Islet precursor cell (in vitro differentiated cells): ENCODE measurements around the gene LDB3.
"Not testable (repeated sequence)": the region's sequence is repeated elsewhere in the genome, so short reads cannot be mapped to it uniquely, and the experiment has no call there.

Experiments used
- DNase-seq: peaks from one replicate; pipeline ENCODE4 v3.0.0-alpha.2; 2018

Gene LDB3

DNA sequence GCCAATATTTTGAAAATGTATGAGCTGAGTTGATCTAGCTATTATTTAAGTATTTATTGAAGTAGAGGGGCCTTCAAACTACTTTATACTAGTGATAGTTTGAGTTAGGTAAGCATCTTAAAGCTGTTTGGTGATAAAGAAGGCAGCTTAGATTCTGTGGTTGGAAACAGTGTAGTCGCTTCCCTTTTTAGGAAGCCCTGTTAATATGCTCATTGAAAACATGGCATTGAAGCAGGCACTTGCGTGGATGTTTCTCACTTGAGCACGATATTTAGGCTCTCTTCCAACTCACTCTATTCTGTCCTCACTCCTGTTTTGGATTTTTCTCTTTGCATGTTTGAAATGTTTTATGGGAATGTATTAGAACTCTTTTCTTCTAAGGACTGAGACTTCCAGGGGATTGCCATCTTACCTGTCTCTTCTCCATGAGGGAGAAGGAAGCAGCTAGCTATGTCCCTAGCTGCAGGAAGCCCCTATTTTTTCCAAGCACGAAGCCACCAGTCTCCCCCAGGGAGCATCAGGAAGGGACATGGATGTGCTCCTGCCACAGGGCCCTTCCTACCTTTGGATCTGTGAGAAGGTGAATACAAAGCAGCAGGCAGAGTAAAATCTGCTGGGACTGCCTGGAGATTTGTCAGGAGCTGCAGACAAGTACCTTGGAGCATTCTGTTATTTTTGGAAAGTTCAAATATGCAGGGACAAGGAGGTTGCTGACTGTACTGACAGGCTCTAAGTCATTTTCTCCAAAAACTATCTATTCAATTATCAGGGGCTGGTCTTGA is 66.1 kb downstream of the LDB3 start:
- no peak for DNase-seq

- DNase-seq, result not testable (repeated sequence)
Observed at GRCh38 chr10:86735278-86735677, 67.0 kb downstream of the LDB3 start.

DNA sequence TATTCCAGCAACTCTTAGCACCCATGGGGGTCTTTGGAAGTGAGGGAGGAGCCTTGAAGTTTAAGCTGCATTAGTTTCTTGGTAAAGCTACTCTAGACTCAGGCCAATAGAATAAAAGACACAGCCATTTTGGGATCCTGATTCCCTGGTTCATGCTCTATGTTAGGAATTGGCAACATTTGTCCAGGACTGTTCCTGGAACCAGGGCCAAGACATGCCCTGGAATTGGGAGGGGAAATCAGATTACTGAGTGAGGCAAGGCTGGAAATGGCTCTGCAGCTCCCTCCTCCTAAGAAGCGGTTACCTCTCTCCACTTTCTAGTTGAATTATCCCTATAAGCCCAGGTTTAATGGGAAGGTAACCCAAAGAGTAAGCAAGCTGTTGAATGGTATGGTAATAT is 73.9 kb downstream of the LDB3 start:
- no peak for DNase-seq

GRCh38 chr10:86744067-86744725 is 75.9 kb downstream of the LDB3 start:
- DNase-seq, result no peak

DNA sequence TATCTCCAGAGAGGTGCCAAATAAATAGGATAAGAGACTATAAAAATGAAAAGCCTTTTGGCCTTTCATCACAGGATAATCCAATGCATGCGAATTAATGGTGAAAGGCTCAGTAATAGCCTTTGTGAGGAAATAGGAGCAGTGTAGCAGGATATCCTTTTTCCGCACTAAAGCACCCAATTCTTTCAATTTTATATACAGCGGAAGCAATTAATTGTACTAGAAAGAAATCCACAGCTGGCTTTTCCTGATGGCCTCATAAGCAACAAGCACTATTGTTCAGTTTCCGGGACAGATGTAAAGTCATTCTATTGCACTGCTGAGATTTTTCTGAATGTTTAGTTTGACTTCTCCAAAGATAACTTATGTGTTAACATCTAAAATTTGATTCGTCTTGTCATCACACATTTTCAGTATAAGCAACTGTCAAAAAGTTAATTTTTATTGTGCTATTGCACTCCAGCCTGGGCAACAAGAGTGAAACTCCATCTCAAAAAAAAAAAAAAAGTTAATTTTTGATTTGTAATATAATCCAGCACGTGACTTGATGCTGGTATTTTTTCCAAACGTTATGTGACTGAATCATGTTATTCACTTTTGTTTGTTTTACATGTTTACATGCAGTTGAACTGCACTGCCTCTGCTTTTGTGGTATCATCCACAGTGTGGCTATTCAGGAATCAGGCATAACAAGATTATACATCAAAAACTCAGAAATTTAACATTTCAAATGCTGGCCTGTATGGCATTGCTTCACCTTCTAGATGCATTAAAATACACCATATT is 79.7 kb downstream of the LDB3 start:
- DNase-seq, result no peak

DNA sequence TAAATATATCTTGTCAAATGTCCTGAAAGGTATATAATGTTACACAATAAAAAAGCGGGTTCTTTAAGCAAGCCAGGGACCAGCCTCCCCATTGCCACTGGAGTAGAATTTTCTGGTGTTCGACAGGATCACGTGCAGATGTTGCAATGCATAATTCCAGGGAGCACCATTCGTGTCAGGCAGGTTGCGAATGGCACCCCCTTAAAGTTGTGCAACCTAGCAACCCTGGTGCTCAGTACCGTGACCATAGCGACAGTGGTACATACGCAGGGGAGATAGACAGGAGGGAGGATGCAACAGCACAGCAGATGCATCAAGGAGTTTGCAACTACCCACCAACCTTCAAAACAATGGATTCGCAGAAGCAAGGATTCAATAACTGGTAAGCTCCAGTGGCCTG is 81.5 kb downstream of the LDB3 start:
- DNase-seq, result no peak

- no peak for DNase-seq
Observed at GRCh38 chr10:86751477-86751876, 83.2 kb downstream of the LDB3 start.

GRCh38 chr10:86752311-86752710 is 84.0 kb downstream of the LDB3 start:
- no peak for DNase-seq

- DNase-seq, result no peak
Observed at GRCh38 chr10:86753051-86753450, 84.7 kb downstream of the LDB3 start.

GRCh38 chr10:86753638-86754434 is 85.5 kb downstream of the LDB3 start:
- DNase-seq, result no peak

DNA sequence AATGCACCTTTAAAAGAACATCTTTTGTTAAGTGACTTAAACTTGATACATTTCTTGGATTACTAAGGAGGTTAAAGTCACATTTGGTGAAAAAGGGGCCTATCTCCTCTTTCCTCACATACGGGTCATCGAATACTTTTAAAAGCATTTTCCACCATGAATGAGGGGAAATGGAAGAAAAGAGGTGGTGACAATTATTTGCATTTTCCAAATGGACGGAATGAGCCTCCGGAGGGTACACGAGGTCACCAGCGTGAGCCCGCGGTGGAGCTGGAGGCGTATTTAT is 87.1 kb downstream of the LDB3 start:
- no peak for DNase-seq

GRCh38 chr10:86755740-86756510 is 87.6 kb downstream of the LDB3 start:
- peak; percentile 96 for DNase-seq

GRCh38 chr10:86756511-86757112 is 88.3 kb downstream of the LDB3 start, which contains the start of gene BMPR1A:
Gene BMPR1A, plus strand, starts transcription at chr10:86756619. Its CDS starts 119,400 bp downstream, at chr10:86876019.
- no peak for DNase-seq

- peak; percentile 65 for DNase-seq
Observed at GRCh38 chr10:86757113-86757972, 89.0 kb downstream of the LDB3 start.

DNA sequence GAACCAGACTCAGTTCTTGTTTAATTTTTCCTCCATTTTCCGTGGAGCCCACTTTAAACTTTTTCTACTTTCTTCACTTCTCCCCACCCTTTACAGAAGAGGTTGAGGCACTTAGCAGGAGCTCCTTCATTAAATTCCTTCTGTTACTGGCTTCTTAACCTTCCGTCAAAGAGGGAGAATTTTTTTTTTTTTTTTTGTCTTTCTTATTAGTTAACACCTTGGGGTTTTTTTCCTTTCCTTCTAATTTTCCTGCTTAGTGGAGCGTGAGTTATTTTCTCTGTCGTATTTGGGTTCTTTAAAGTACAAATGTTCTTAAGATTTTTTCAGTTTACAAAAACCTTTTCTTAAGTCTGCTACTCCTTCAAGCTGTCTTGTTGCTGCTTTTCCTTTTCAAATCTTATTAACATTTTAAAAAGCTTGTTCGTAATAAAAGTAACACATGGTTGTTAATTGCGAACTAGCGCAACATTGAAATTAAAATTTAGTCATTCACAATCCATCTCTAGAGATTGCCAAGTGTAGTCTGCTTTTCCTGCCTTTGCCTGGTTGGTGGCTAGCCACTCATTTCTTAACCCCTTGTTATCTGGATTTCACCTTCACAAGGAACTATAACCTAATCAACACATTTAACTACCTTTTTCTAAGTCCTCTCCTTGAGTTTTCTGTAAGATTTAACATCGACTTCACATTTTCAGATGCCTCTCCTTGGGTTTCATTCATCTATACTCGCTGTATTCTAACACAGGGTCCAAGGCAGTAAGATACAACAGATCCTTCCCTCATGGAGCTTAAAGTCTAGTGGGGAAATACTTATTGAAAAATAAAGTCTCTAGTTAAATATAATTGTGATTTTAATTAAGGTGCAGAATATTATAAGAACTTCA is 90.1 kb downstream of the LDB3 start:
- no peak for DNase-seq

DNA sequence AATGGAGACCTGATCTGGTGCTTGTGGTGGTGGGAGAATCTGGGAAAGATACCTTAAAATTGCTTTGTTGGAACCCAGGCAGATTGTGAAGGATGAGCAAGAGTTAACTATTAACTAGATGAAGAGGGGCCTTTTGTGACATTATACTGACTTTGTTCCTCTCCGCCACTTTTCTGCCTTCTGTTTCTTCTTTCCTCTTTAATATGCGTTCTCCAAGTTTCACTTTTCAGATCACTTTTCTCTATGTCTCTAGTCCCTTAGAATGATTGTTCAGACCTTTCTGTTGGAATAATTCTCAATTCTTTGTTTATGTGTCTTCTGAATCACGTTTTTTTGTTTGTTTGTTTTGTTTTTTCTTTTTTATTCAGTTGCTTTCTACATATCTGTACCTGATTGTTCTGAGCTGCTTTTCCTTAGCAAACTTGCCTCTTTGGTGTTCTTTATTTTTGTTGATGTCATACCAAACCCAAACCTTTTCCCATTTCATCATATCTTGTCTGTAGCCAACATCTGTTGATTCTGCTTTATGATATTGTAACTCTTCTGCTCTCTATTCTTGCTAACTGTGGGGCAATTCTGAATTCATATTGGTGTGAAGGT is 90.9 kb downstream of the LDB3 start:
- DNase-seq, result no peak

- DNase-seq, result no peak
Observed at GRCh38 chr10:86763404-86763803, 95.1 kb downstream of the LDB3 start.

DNA sequence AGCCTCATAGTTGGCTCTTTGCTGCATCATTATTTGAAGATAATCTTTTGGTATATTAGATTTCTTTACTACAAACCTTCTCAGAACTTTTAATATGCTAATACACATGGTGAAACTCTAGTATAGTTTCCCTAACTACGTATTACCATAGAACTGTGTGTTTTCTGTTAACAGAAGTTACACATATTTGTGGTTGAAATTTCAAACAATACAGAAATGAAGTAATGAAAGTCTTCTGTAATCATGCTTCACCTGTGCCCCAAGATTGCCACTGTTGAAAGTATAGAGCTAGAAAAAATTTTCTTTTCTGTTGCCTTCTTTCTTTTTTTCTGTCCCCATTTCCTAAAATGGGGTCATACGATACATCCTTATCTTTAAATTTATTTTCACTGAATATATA is 97.2 kb downstream of the LDB3 start:
- DNase-seq, result no peak

DNA sequence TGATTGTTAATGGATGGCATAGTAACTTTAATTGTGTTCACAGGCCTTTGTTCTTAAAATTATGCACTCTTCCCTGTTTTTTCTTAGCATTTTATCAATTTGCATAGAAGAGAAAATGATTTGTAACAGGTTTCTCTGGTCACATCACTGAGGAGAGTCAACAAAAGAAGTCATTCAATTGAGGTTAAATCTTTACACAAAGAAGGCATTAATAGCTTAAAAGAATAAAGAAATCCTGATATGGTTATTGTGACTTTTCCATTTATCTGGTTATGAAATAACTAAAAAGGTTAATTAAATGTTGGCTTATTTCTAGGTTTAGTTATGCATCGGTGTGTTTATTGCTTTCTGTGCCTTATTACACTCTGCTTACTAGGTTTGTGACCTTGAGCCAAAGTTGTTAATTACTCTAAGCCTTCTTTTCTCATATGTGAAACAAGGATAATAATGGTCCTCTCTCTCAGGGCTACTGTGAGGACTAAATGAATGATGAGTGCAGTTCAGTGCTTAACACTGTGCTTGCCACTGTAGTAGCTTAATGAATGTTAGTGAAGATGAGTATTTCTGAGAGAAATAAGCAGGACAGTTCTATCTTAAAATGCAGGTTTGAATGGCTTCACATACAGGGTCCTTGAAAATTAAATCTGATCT is 100.2 kb downstream of the LDB3 start:
- no peak for DNase-seq
